G401.6 (cell line): Measurements from ENCODE around the gene MRPL37.
"Not testable (repeated sequence)": the region's sequence is repeated elsewhere in the genome, so short reads cannot be mapped to it uniquely, and the experiment has no call there.

Experiments used
- FAIRE-seq: peaks from 2 replicates; lab custom pipeline; 2012; peaks lifted over from hg19 to GRCh38; lab: Jason Lieb, UNC

The MRPL37 gene

GRCh38 chr1:54172614-54173599 is 27.1 kb upstream of the MRPL37 start:
- FAIRE-seq = no peak

GRCh38 chr1:54173681-54174080 is 26.3 kb upstream of the MRPL37 start:
- FAIRE-seq = no peak

GRCh38 chr1:54174106-54174505 is 25.9 kb upstream of the MRPL37 start:
- no peak for FAIRE-seq

- no peak for FAIRE-seq
Observed at GRCh38 chr1:54176621-54177327, 23.2 kb upstream of the MRPL37 start.

GRCh38 chr1:54177726-54178125 is 22.2 kb upstream of the MRPL37 start:
- no peak for FAIRE-seq

- no peak for FAIRE-seq
Observed at GRCh38 chr1:54178296-54179070, 21.5 kb upstream of the MRPL37 start.

- FAIRE-seq = no peak
Observed at GRCh38 chr1:54180701-54181360, 19.1 kb upstream of the MRPL37 start.

- FAIRE-seq = no peak
Observed at GRCh38 chr1:54186056-54186455, 13.9 kb upstream of the MRPL37 start.

GRCh38 chr1:54188291-54188690 is 11.7 kb upstream of the MRPL37 start:
- no peak for FAIRE-seq

GRCh38 chr1:54190526-54190925 is 9.4 kb upstream of the MRPL37 start:
- FAIRE-seq = no peak

- no peak for FAIRE-seq
Observed at GRCh38 chr1:54191525-54191924, 8.4 kb upstream of the MRPL37 start.

GRCh38 chr1:54193453-54193852 is 6.5 kb upstream of the MRPL37 start:
- FAIRE-seq = no peak

GRCh38 chr1:54199151-54199764 is 709 bp upstream of the MRPL37 start:
- FAIRE-seq = no peak

GRCh38 chr1:54200519-54200997 is 591 bp downstream of the MRPL37 start:
- no peak for FAIRE-seq

GRCh38 chr1:54204199-54204598 is 4.2 kb downstream of the MRPL37 start:
- FAIRE-seq = no peak

- FAIRE-seq = no peak
Observed at GRCh38 chr1:54207287-54207686, 7.3 kb downstream of the MRPL37 start.

GRCh38 chr1:54207896-54208295 is 7.9 kb downstream of the MRPL37 start:
- FAIRE-seq = not testable (repeated sequence)

GRCh38 chr1:54212872-54213271 is 12.9 kb downstream of the MRPL37 start:
- FAIRE-seq = no peak

- no peak for FAIRE-seq
Observed at GRCh38 chr1:54215523-54215922, 15.6 kb downstream of the MRPL37 start.

GRCh38 chr1:54218883-54219687 is 19.1 kb downstream of the MRPL37 start:
- no peak for FAIRE-seq

- FAIRE-seq = no peak
Observed at GRCh38 chr1:54219688-54220003, 19.7 kb downstream of the MRPL37 start.
